Gastroesophageal sphincter (tissue), 3 donors: ENCODE results near the gene ZSCAN21.

Source experiments
- POLR2A ChIP-seq, 2 donors: fragments of 450-650 bp; IDR thresholded peaks; one replicate each; pipeline ENCODE4 v1.6.1; 2017; ENCODE audit warnings: antibody characterized with exemption in 2 of 2, mild to moderate bottlenecking in 2 of 2, moderate library complexity in 1 of 2
- POLR2AphosphoS5 ChIP-seq: sonication (generic); formaldehyde crosslinking; IDR thresholded peaks from one replicate; pipeline ENCODE4 v1.6.1; 2017; ENCODE audit warnings: antibody characterized with exemption
- TF ChIP-seq, protein P1 (sequence below), 4 experiments: fragments of 200-600 bp in 2 of 4; fragments of 450-650 bp in 2 of 4; sonication (generic) in 1 of 4; IDR thresholded peaks; one replicate each; pipeline ENCODE4 v1.5.1; 2017 to 2019; ENCODE audit warnings: antibody characterized with exemption in 4 of 4, mild to moderate bottlenecking in 2 of 4, moderate library complexity in 2 of 4

GRCh38 chr7:100095704-100096103, 46.1 kb downstream of the ZSCAN21 start:
- TF ChIP-seq, protein P1, sequence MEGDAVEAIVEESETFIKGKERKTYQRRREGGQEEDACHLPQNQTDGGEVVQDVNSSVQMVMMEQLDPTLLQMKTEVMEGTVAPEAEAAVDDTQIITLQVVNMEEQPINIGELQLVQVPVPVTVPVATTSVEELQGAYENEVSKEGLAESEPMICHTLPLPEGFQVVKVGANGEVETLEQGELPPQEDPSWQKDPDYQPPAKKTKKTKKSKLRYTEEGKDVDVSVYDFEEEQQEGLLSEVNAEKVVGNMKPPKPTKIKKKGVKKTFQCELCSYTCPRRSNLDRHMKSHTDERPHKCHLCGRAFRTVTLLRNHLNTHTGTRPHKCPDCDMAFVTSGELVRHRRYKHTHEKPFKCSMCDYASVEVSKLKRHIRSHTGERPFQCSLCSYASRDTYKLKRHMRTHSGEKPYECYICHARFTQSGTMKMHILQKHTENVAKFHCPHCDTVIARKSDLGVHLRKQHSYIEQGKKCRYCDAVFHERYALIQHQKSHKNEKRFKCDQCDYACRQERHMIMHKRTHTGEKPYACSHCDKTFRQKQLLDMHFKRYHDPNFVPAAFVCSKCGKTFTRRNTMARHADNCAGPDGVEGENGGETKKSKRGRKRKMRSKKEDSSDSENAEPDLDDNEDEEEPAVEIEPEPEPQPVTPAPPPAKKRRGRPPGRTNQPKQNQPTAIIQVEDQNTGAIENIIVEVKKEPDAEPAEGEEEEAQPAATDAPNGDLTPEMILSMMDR (IDR thresholded peaks at IDR 0.05), result no peak
- TF ChIP-seq POLR2AphosphoS5 (no peak), POLR2A (IDR thresholded peaks at IDR 0.05) (no peak)
